NCI-H1105 (cell line): ENCODE measurements around the gene PELI3.

Experiments
- DNase-seq: peaks from one replicate; lab custom pipeline; 2025; lab: John Stamatoyannopoulos, UW

Gene PELI3

GRCh38 chr11:66505276-66505816 lies 38.6 kb downstream of the PELI3 start:
- no peak for DNase-seq

- no peak for DNase-seq
Observed at GRCh38 chr11:66509131-66509561, 42.4 kb downstream of the PELI3 start.

GRCh38 chr11:66510271-66510989 lies 43.7 kb downstream of the PELI3 start, which contains the start of gene BBS1:
TSS of gene BBS1 (plus strand) at chr11:66510635. CDS start at chr11:66510660, 25 bp downstream.
- peak; percentile 85 for DNase-seq

GRCh38 chr11:66510990-66511339 lies 44.3 kb downstream of the PELI3 start:
- DNase-seq: no peak

- DNase-seq: no peak
Observed at GRCh38 chr11:66523611-66524010, 56.9 kb downstream of the PELI3 start.

- no peak for DNase-seq
Observed at GRCh38 chr11:66524304-66525040, 57.8 kb downstream of the PELI3 start.
